HG03060 (cell line): ENCODE results near the gene KCNJ6.

ENCODE experiments used
- ATAC-seq: cut with Tn5 transposase; IDR thresholded peaks from one replicate; pipeline ENCODE4 v1.9.1; 2021; ENCODE audit warnings: low read depth, moderate number of reproducible peaks; ENCODE audit not compliant: unreplicated experiment

The KCNJ6 gene

GRCh38 chr21:37868446-37869295, 47.6 kb downstream of the KCNJ6 start:
- no peak for ATAC-seq

- ATAC-seq: no peak
Observed at GRCh38 chr21:37866027-37866426, 50.2 kb downstream of the KCNJ6 start.

GRCh38 chr21:37865156-37865555, 51.1 kb downstream of the KCNJ6 start:
- no peak for ATAC-seq

GRCh38 chr21:37863842-37864241, 52.4 kb downstream of the KCNJ6 start:
- no peak for ATAC-seq

- no peak for ATAC-seq
Observed at GRCh38 chr21:37862536-37862935, 53.7 kb downstream of the KCNJ6 start.

- ATAC-seq: no peak
Observed at GRCh38 chr21:37861561-37861960, 54.7 kb downstream of the KCNJ6 start.

- no peak for ATAC-seq
Observed at GRCh38 chr21:37860416-37860815, 55.8 kb downstream of the KCNJ6 start.

GRCh38 chr21:37855647-37856625, 60.3 kb downstream of the KCNJ6 start:
- no peak for ATAC-seq

- no peak for ATAC-seq
Observed at GRCh38 chr21:37855271-37855646, 61.0 kb downstream of the KCNJ6 start.

GRCh38 chr21:37849506-37850102, 66.7 kb downstream of the KCNJ6 start:
- ATAC-seq: no peak

- ATAC-seq: no peak
Observed at GRCh38 chr21:37848721-37849490, 67.4 kb downstream of the KCNJ6 start.

- no peak for ATAC-seq
Observed at GRCh38 chr21:37845535-37845934, 70.7 kb downstream of the KCNJ6 start.

GRCh38 chr21:37843191-37843590, 73.1 kb downstream of the KCNJ6 start:
- no peak for ATAC-seq

GRCh38 chr21:37842163-37842919, 73.9 kb downstream of the KCNJ6 start:
- no peak for ATAC-seq

- no peak for ATAC-seq
Observed at GRCh38 chr21:37837381-37837780, 78.9 kb downstream of the KCNJ6 start.

GRCh38 chr21:37835481-37835880, 80.8 kb downstream of the KCNJ6 start:
- ATAC-seq: no peak

GRCh38 chr21:37833301-37833700, 83.0 kb downstream of the KCNJ6 start:
- ATAC-seq: no peak

GRCh38 chr21:37829447-37829846, 86.8 kb downstream of the KCNJ6 start:
- no peak for ATAC-seq

- no peak for ATAC-seq
Observed at GRCh38 chr21:37828991-37829390, 87.3 kb downstream of the KCNJ6 start.

- no peak for ATAC-seq
Observed at GRCh38 chr21:37828556-37828955, 87.7 kb downstream of the KCNJ6 start.
